ENCODE results near the gene BABAM2.

- no peak for TF ChIP-seq CTCF (IDR thresholded peaks at IDR 0.05; ENCODE audit: low read length)
- no peak for TF ChIP-seq EZH2 (optimal IDR thresholded peaks at IDR 0.05; ENCODE audit: low read depth, low read length)
- no peak for TF ChIP-seq EZH2phosphoT487 (IDR thresholded peaks at IDR 0.05; ENCODE audit: low read length)
Observed at GRCh38 chr2:28067602-28068001, 177.1 kb downstream of the BABAM2 start.
